ENCODE results near the gene CALCOCO1.

GRCh38 chr12:53735556-53735955, 8.3 kb upstream of the CALCOCO1 start:
- TF ChIP-seq CTCF (IDR thresholded peaks at IDR 0.05), result no peak
- TF ChIP-seq EP300 (IDR thresholded peaks at IDR 0.05), result no peak
- no peak for TF ChIP-seq POLR2A (IDR thresholded peaks at IDR 0.05)
